OCI-LY1 (cell line): ENCODE measurements around the gene EPB41L4A.

Experiments
- CTCF ChIP-seq: fragments of 200-600 bp; sonication (generic), shearing (Covaris generic); IDR thresholded peaks from 2 replicates; pipeline ENCODE4 v1.5.1; 2017; ENCODE audit warnings: mild to moderate bottlenecking, antibody characterized with exemption, low read length, moderate library complexity, mixed read lengths
- EZH2 ChIP-seq: fragments of 200-600 bp; sonication (generic), shearing (Covaris generic); IDR thresholded peaks from 2 replicates; pipeline ENCODE4 v1.8.0; 2017; ENCODE audit warnings: borderline replicate concordance, mixed run types, mild to moderate bottlenecking, antibody characterized with exemption, low read length, moderate library complexity, mixed read lengths

DNA sequence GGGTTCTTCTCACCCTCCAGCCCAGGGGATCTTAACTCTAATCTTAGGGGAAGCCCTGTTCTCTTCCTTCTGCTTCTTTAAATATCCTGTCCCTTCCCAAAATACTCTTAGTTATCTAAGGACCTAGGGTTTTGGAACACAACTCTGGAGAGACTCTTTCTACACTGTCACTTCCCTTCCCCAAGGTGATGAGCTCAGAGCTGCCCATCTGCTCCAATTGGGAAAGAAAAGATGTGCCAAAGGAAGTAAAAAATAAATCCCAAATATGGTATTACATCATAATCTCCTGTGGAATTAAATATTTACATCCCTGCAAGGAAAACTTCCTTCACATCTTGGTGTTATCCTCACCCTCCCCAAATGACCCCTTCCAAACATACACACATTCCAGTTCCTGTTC is 291.2 kb downstream of the EPB41L4A start:
- no peak for TF ChIP-seq CTCF
- no peak for TF ChIP-seq EZH2
